Testis (tissue), 2 donors: Measurements from ENCODE around the gene TLE5.

Experiments used
- POLR2A ChIP-seq: fragments of 450-650 bp; IDR thresholded peaks from one replicate; pipeline ENCODE4 v1.6.1; 2017; ENCODE audit warnings: antibody characterized with exemption, mild to moderate bottlenecking, moderate library complexity
- TF ChIP-seq, protein P1 (sequence below), 3 experiments: fragments of 450-650 bp in 2 of 3; fragments of 200-600 bp in 1 of 3; sonication (generic) in 1 of 3; IDR thresholded peaks; one replicate each; pipeline ENCODE4 v1.5.1; 2016 to 2019; ENCODE audit warnings: antibody characterized with exemption in 3 of 3, mild to moderate bottlenecking in 2 of 3, moderate library complexity in 1 of 3

DNA sequence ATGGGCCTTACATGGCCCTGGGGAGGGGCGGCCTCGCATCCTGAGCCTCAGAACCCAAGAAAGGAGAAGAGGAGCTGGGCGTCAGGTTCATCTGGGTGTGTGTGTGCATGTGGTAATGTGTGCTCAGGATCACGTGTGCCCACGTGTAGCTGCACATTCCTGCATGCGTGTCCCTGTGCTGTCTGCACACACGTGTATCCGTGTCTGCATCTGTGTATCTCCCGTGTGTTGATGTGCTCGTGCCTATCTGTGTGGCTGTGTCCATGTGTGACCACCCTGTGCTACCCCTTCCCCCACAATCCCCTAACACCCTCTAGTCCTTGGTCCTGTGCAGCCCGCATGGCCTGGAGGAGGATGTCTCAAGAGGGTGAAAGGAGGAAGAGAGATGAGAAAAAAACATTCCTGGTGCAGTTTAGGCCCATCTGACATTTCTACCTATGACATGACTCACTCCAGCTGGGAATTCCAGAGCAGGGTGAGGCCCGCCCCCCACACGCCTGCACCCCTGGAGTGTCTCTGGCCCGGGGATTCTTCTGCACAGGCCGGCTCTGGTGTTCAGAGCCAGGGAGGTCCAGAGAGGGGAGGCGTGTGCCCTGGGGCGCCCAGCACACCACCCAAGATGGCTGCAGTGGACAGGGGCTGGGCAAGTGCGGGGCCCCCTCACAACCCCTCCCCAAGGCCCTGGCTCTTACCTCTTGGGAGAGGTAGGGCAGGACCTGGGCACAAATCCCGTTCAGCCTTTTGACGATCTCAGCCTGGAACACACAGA, 7.1 kb downstream of the TLE5 start:
- TF ChIP-seq POLR2A = no peak
- TF ChIP-seq, protein P1, sequence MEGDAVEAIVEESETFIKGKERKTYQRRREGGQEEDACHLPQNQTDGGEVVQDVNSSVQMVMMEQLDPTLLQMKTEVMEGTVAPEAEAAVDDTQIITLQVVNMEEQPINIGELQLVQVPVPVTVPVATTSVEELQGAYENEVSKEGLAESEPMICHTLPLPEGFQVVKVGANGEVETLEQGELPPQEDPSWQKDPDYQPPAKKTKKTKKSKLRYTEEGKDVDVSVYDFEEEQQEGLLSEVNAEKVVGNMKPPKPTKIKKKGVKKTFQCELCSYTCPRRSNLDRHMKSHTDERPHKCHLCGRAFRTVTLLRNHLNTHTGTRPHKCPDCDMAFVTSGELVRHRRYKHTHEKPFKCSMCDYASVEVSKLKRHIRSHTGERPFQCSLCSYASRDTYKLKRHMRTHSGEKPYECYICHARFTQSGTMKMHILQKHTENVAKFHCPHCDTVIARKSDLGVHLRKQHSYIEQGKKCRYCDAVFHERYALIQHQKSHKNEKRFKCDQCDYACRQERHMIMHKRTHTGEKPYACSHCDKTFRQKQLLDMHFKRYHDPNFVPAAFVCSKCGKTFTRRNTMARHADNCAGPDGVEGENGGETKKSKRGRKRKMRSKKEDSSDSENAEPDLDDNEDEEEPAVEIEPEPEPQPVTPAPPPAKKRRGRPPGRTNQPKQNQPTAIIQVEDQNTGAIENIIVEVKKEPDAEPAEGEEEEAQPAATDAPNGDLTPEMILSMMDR (IDR thresholded peaks at IDR 0.05) = no peak
